Measurements from ENCODE around the gene ADAMTS12. TPM values are rescaled to one million over a fixed set of nuclear protein-coding genes. Genes with fewer than 3 reads are reported as not detected.
"Not testable (repeated sequence)": the region's sequence is repeated elsewhere in the genome, so short reads cannot be mapped to it uniquely, and the experiment has no call there.

ADAMTS12 gene
- total RNA-seq, 1 experiment from 2014 or later, result 14.4 TPM

- no peak for DNase-seq (ENCODE audit: low spot score)
Measured at GRCh38 chr5:33592245-33592644, 299.5 kb downstream of the ADAMTS12 start.

DNA sequence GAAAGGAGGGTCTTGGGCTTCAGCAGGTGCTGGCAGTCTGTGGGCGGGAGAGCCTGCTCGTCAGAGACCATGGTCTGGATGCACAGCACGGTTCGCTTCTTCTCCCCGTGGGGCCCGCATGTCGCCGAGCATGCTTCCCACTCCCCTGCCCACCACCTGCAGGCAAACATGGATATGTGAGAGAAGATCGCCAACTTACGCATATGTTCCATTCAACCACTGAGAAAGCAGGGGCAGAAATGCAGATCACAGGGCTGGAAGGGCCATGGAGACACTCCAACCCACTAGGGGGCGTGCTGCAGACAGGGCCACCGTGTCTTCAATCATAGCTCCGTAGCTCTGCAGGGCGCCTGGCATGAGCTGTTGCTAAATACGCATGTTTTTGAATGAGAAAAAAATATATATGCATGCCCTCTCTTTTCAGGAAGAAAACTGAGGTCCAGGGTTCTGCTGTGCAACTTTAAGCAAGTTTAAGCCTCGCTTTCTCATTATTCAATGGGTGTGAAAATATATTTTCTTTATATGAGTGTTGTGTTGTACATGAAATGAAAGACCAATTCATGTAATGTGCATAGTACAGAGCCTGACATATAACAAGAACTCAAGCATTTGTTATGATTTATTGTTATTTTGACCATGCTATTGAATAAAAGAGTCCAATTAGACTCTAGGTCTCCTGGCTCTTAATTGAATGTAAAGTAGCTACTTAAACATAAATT lies 303.0 kb downstream of the ADAMTS12 start:
- peak; percentile 45 for DNase-seq (ENCODE audit: low spot score)

- no peak for DNase-seq (ENCODE audit: low spot score)
Measured at GRCh38 chr5:33583332-33583731, 308.5 kb downstream of the ADAMTS12 start.

DNA sequence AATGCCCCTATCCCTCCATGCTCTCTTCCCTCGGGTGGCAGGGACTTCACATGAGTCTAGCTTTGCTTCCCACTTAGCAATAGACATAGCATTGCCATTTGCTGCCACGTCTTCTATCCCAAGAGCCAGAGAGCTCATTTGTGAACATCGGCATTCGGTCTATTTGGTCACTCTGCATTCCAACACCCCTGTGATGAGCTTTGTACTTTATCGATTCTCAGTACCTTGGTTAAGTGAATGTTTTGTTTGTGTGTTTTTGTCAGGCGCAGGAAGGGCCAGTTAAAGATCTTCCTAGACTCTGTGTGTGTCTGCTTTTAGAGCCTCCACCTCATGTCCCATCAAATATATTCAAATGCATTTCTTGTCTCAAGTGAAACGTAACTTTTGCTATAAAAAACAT lies 309.4 kb downstream of the ADAMTS12 start:
- DNase-seq (ENCODE audit: low spot score), result no peak

GRCh38 chr5:33579789-33580188 lies 312.0 kb downstream of the ADAMTS12 start:
- no peak for DNase-seq (ENCODE audit: low spot score)

DNA sequence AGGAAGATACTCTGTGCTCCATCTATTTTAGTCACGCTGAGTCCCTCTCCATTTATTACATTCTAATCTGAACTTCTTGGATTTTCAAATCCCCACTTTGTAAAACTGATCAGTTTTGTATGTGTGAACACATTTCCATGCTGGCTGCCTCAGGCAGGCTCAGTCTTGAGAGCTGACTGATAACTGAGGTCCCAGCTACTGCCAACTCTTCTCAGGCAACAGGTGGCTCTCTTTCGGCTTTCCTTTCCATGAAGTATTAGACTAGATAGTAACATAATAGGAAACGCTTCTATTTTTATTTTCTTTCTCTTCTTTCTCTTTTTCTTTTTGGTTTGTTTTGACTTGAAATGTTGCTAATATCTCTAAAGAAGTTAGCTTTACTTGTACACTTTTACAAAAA lies 312.6 kb downstream of the ADAMTS12 start:
- no peak for DNase-seq (ENCODE audit: low spot score)

GRCh38 chr5:33576726-33577590 lies 314.8 kb downstream of the ADAMTS12 start:
- no peak for DNase-seq (ENCODE audit: low spot score)

- DNase-seq (ENCODE audit: low spot score), result no peak
Measured at GRCh38 chr5:33565324-33565723, 326.5 kb downstream of the ADAMTS12 start.

- no peak for DNase-seq (ENCODE audit: low spot score)
Measured at GRCh38 chr5:33563983-33564908, 327.5 kb downstream of the ADAMTS12 start.

- DNase-seq (ENCODE audit: low spot score), result no peak
Measured at GRCh38 chr5:33563530-33563929, 328.3 kb downstream of the ADAMTS12 start.

GRCh38 chr5:33558489-33558888 lies 333.3 kb downstream of the ADAMTS12 start:
- DNase-seq (ENCODE audit: low spot score), result no peak

DNA sequence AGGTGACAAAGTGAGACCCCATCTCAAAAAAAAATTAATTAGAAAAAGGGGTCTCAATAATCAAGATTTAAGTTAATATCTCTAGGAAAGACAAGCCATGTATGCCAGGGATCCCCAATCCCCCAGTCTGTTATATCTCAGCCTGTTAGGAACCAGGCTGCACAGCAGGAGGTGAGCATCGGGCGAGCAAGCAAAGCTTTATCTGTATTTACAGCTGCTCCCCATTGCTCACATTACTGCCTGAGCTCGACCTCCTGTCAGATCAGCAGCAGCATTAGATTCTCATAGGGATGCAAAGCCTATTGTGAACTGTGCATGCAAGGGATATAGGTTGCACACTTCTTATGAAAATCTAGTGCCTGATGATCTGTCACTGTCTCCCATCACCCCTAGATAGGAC lies 334.2 kb downstream of the ADAMTS12 start:
- DNase-seq (ENCODE audit: low spot score), result no peak

DNA sequence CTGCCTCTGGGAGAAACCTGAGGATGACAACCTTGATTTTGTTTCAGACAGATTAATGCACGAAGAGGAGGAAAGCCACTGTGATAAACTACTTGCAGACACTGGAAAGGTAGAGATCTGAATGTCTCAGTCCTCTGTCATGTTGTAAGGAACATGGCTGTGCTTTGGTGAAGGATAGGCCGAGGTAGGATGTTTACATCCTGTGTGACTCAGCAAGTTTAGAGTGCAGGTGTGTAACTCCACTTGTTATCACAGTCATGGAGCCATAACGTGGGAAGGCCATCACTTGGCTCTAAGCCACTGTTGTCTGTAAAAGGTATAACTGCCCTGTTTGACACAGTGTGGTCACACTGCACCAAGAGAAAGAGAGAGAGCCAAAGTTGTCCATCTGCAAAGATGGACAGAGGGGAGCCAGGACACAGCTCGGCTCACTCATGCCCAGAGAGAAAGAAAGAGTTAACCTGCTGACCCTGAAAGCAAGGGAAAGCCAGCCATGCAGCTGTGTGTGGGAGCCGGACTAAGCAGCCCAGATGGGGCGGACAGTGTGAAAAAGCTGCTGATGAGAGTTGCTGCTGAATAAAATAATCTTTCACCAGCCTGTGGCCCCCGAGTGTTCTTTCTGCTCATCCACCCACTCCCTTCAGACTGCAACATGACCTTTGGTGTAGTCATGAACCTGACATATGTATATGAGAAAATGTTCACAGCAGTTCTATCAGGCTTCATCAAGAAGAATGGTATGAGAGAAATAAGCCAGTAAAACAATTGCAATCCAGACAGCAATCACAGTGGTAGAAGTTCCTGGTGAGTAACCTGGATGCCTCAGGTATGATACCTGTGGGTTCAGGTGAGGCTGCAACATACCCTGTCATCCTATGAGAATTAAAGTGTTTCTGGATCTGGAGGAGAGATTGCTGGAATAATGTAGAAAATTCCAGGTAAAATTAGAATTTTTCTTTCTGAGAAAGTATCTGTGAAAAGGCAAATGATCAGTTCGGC lies 335.2 kb downstream of the ADAMTS12 start:
- DNase-seq (ENCODE audit: low spot score), result no peak

GRCh38 chr5:33549982-33550567 lies 341.7 kb downstream of the ADAMTS12 start:
- DNase-seq (ENCODE audit: low spot score), result no peak

GRCh38 chr5:33539790-33540189 lies 352.0 kb downstream of the ADAMTS12 start:
- DNase-seq (ENCODE audit: low spot score), result not testable (repeated sequence)

DNA sequence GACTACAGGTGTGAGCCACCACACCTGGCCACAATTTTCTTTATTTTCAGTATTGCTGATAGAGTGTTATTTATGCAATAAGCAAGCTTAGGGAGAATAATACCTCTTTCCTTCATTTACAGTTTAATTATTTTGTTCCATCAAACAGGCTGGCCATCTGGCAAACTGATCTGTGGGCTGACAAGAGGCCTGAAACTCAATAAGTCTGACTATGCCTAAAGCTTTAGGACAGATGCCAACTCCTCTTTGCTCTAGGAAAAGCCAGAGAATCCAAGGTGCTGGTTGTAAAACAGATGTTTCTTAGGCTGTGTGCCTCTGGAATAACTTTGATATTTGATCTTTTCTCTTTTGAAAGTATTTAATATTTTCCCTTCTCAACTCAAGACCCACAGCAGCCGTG lies 352.6 kb downstream of the ADAMTS12 start:
- DNase-seq (ENCODE audit: low spot score), result no peak

- DNase-seq (ENCODE audit: low spot score), result no peak
Measured at GRCh38 chr5:33538201-33538600, 353.6 kb downstream of the ADAMTS12 start.

GRCh38 chr5:33537240-33537639 lies 354.6 kb downstream of the ADAMTS12 start:
- DNase-seq (ENCODE audit: low spot score), result no peak

DNA sequence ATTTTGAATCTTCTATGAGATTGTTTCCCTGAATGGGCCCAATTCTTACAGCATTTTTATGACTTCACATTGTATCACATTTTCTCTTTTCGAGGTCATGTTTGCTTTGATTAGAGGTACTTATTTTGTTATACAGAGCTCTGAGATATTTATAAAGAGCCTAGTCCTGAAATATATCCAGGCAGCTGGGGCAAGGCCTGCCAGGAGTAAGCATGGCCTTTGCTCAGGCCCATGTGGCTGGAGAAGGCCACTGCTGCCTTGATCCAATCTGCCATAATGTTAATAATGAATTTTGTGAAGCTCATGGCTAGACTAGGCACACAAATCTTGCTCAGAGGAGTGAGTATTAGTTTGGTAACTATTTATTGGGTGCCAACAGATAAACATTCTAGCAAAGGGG lies 355.0 kb downstream of the ADAMTS12 start:
- DNase-seq (ENCODE audit: low spot score), result no peak

GRCh38 chr5:33531824-33532223 lies 360.0 kb downstream of the ADAMTS12 start:
- no peak for DNase-seq (ENCODE audit: low spot score)

DNA sequence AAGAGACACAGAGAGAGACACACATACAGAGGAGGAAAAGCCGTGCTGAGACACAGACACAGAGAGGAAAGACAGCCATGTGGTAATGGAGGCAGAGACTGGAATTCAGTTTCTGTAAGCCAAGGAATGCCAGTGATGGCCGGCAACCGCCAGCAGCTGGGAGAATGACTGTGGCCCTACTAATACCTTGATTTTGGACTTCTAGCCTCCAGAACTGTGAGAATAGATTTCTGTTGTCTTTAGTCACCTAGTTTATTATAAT lies 360.8 kb downstream of the ADAMTS12 start:
- DNase-seq (ENCODE audit: low spot score), result no peak
